ENCODE data around the gene BDH1.

DNA sequence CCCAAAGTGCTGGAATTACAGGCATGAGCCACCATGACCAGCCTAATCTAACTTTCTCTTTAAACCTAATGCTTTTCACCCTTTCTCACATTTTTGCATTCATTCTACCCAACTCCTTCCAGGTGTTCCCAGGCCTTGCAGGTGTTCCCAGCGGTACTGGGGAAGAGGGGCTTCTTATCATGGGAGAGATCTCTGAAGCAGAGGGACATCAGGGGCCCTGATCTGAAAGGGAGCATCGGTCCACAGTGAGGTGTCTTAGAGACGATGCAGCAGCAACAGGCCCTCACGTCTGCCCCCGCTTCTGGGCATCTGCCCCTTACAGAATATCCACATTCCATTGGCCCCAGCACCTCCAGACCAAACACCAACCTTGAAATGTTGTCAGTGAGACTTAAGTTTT lies 29.0 kb upstream of the BDH1 start:
- TF ChIP-seq, protein P1, sequence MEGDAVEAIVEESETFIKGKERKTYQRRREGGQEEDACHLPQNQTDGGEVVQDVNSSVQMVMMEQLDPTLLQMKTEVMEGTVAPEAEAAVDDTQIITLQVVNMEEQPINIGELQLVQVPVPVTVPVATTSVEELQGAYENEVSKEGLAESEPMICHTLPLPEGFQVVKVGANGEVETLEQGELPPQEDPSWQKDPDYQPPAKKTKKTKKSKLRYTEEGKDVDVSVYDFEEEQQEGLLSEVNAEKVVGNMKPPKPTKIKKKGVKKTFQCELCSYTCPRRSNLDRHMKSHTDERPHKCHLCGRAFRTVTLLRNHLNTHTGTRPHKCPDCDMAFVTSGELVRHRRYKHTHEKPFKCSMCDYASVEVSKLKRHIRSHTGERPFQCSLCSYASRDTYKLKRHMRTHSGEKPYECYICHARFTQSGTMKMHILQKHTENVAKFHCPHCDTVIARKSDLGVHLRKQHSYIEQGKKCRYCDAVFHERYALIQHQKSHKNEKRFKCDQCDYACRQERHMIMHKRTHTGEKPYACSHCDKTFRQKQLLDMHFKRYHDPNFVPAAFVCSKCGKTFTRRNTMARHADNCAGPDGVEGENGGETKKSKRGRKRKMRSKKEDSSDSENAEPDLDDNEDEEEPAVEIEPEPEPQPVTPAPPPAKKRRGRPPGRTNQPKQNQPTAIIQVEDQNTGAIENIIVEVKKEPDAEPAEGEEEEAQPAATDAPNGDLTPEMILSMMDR (IDR thresholded peaks at IDR 0.05) = no peak
- TF ChIP-seq POLR2A (IDR thresholded peaks at IDR 0.05) (no peak), POLR2AphosphoS5 (IDR thresholded peaks at IDR 0.05) (no peak)
